GM19438 (cell line): Measurements from ENCODE around the gene SELENOH.
"Not testable (repeated sequence)": the region's sequence is repeated elsewhere in the genome, so short reads cannot be mapped to it uniquely, and the experiment has no call there.

Source experiments
- ATAC-seq: cut with Tn5 transposase; IDR thresholded peaks from one replicate; pipeline ENCODE4 v1.9.1; 2021; ENCODE audit warnings: low read depth; ENCODE audit not compliant: unreplicated experiment

Gene SELENOH

GRCh38 chr11:57741132-57742086 is at the start of gene SELENOH:
Gene SELENOH, plus strand, starts transcription at chr11:57741491. Its CDS starts 105 bp downstream, at chr11:57741596.
- peak; percentile 88 for ATAC-seq

- no peak for ATAC-seq
Measured at GRCh38 chr11:57698843-57699365, 42.4 kb upstream of the SELENOH start.

- ATAC-seq = no peak
Measured at GRCh38 chr11:57699813-57700212, 41.5 kb upstream of the SELENOH start.

- ATAC-seq = no peak
Measured at GRCh38 chr11:57700425-57700824, 40.9 kb upstream of the SELENOH start.

GRCh38 chr11:57703341-57703740 is 38.0 kb upstream of the SELENOH start:
- no peak for ATAC-seq

GRCh38 chr11:57704932-57705331 is 36.4 kb upstream of the SELENOH start:
- no peak for ATAC-seq

GRCh38 chr11:57705432-57705831 is 35.9 kb upstream of the SELENOH start:
- ATAC-seq = not testable (repeated sequence)

- ATAC-seq = no peak
Measured at GRCh38 chr11:57709802-57710367, 31.4 kb upstream of the SELENOH start.

GRCh38 chr11:57711414-57712255 is 29.7 kb upstream of the SELENOH start, which contains the start of gene MED19:
Gene MED19, minus strand, starts transcription at chr11:57712215. Its CDS starts 36 bp downstream, at chr11:57712179.
- peak; percentile 49 for ATAC-seq

- peak; percentile 88 for ATAC-seq
Measured at GRCh38 chr11:57712256-57713150, 28.8 kb upstream of the SELENOH start, which contains the start of gene TMX2. Gene TMX2, plus strand, starts transcription at chr11:57712593. Its CDS starts 26 bp downstream, at chr11:57712619.

GRCh38 chr11:57713835-57714234 is 27.5 kb upstream of the SELENOH start:
- ATAC-seq = no peak

GRCh38 chr11:57716726-57717125 is 24.6 kb upstream of the SELENOH start:
- ATAC-seq = not testable (repeated sequence)

GRCh38 chr11:57727185-57727584 is 14.1 kb upstream of the SELENOH start:
- no peak for ATAC-seq

GRCh38 chr11:57728829-57729228 is 12.5 kb upstream of the SELENOH start:
- ATAC-seq = no peak

- no peak for ATAC-seq
Measured at GRCh38 chr11:57729479-57729878, 11.8 kb upstream of the SELENOH start.

GRCh38 chr11:57732661-57733060 is 8.6 kb upstream of the SELENOH start:
- no peak for ATAC-seq

GRCh38 chr11:57735619-57736298 is 5.5 kb upstream of the SELENOH start:
- ATAC-seq = peak; percentile 73

- peak; percentile 0 for ATAC-seq
Measured at GRCh38 chr11:57742087-57742452, 779 bp downstream of the SELENOH start.

GRCh38 chr11:57744357-57744756 is 3.1 kb downstream of the SELENOH start:
- ATAC-seq = no peak
